Raji (cell line): ENCODE measurements around the gene PLOD2.

Experiments
- POLR2A ChIP-seq: IDR thresholded peaks from 2 replicates; pipeline ENCODE4 v1.6.1; 2011; ENCODE audit warnings: low read depth, low read length, control low read depth; ENCODE audit not compliant: insufficient read depth

Gene PLOD2

GRCh38 chr3:146160964-146161662 lies at the start of gene PLOD2:
TSS of gene PLOD2 (minus strand) at chr3:146161184. CDS start at chr3:146160989, 195 bp downstream.
- TF ChIP-seq POLR2A: no peak

DNA sequence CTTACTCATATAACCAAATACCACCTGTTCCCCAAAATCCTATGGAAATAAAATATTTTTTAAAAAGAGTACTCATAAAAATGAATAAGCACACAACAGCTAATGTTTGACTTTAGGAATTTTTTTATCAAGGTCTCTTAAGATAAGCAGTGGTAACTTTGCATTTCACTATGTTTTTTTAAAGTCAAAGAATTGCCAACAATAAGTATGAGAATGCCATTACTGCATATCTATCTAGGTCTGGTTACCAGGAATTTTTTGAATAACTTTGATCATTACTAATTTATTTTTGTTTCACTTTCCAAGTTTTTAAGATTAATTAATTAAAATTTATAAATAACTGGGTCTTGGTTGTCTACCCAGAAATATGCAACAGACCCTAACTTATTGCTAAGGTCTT lies 48.4 kb upstream of the PLOD2 start:
- no peak for TF ChIP-seq POLR2A

- no peak for TF ChIP-seq POLR2A
These were observed 42.8 kb upstream of the PLOD2 start for GRCh38 chr3:146203776-146204175.

GRCh38 chr3:146200461-146201220 lies 39.7 kb upstream of the PLOD2 start:
- TF ChIP-seq POLR2A: no peak

DNA sequence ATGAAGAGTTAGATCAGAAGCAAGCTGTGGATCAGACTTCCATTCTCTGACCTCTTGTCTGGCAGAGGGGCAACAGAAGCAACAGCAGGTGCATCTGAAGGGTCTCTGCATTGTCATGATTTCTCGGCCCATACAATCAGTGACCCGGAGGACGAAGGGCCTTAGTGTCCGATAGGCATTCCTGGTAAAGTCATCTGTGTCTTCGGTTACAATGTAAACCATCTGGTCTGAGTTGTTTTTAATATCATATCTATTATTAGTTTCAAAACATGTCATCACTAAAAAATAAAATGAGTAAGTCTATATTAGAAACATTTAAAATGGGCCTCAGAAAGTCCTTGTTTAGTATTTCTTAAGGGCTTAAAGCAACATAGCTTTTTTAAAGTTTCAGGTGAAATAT lies 38.8 kb upstream of the PLOD2 start:
- TF ChIP-seq POLR2A: no peak

- no peak for TF ChIP-seq POLR2A
These were observed 35.8 kb upstream of the PLOD2 start for GRCh38 chr3:146196789-146197188.

GRCh38 chr3:146195605-146196004 lies 34.6 kb upstream of the PLOD2 start:
- TF ChIP-seq POLR2A: no peak

GRCh38 chr3:146195030-146195429 lies 34.0 kb upstream of the PLOD2 start:
- no peak for TF ChIP-seq POLR2A

DNA sequence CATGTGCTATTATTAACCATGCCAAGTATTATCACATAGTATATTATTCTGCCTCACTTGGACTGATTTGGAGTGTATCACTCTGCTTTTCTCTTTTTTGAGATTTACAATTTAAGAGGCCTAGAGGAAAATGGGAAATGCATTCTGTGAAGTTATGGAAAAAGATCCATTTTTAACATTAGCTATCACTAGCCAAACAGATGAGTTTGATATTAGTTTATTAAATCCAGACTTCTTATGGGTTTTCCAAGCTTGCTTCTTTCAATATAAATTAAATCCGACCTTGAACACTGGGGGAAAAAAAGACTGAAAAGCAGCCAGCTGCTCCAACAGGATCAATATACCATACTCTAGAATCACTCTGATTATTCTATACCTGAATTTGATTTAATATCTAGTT lies 30.1 kb upstream of the PLOD2 start:
- TF ChIP-seq POLR2A: no peak

DNA sequence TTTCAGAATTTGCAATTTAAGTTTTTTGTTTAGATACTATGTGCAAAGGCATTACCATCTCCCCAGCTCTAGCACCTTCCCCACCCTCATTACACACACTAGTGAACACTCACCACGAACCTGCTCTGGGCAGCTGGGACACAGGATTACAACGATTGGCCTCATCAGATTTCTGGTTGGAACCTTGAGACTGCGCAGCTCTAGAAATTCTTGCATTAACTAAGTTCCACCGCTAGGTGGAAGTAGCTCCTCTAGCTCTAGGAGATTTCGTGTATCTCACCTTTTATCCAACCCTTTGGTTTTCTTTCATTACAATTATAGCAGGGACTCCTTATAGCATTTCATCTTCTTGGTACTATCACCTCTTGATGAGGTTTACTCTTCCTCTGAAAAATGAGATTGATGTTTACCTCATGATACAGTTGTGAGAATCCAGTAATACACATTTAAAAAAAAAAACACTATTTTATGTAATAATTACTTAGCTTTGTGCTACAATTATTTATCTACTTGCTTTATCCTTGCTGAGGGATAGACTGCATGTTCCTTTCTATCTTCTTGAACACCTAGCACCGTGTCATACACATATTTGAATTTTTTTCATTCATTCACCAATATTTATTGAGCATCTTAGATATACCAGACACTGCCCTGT lies 28.7 kb upstream of the PLOD2 start:
- TF ChIP-seq POLR2A: no peak

- no peak for TF ChIP-seq POLR2A
These were observed 26.5 kb upstream of the PLOD2 start for GRCh38 chr3:146187334-146187950.

DNA sequence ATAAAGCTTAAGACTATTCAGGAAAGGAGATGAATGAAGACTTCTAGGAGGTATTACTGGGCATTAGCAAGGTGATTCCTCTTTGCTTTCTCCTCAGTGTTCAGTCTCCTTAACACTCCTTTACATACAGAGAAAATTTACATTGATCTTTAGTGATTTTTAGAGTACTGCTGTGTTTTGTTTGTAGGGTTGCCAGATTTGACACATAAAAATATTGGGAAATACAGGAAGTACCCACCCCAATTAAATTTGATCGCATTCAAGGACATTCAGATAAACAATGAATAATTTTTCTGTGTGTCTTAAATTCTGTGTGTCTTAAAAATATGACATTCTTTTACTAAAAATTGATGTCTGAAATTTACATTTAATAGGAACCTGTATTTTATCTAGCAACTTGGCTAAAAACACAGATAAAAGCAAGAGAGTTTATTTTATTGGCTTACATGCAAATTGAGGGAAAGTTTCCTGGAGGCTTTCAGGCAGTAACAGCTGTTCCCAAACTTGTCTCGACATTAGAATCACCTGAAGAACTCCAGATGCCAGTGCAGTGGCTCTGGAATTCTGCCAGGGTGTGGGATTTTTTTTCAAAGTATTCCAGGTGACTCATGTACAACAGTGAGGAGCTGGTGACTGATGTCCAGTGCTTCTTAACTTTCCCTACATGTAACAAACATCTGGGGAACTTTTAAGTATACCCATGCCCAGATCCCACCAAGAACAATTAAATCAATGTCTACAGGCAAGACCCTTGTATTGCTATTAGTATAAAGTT lies 23.4 kb upstream of the PLOD2 start:
- TF ChIP-seq POLR2A: no peak

DNA sequence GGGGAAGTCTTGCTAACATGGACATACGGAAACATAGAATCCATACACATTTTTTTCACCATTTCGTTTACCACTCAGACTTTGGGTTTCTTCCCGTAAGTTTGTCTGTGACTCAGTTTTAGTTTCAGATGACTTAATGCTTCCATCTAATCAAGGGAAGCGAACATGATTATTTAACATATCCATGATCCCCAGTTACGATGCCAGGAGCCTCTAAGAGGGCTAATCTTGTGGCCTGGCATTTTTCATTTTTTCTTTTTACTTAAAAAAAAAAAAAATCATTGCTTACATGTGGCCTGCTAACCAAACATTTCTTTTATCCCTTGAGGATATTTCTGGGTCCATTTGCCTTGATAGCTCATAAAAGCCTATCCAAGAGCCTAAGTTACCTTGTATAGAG lies 20.2 kb upstream of the PLOD2 start:
- no peak for TF ChIP-seq POLR2A

GRCh38 chr3:146180376-146180775 lies 19.4 kb upstream of the PLOD2 start:
- no peak for TF ChIP-seq POLR2A
